Gastroesophageal sphincter (tissue), 3 donors: ENCODE data around the gene SURF2.

ENCODE experiments used
- EP300 ChIP-seq: sonication (generic); formaldehyde crosslinking; IDR thresholded peaks from one replicate; pipeline ENCODE4 v1.6.1; 2017; ENCODE audit warnings: antibody characterized with exemption, mild to moderate bottlenecking
- POLR2A ChIP-seq, 2 donors: fragments of 450-650 bp; IDR thresholded peaks; one replicate each; pipeline ENCODE4 v1.6.1; 2017; ENCODE audit warnings: antibody characterized with exemption in 2 of 2, mild to moderate bottlenecking in 2 of 2, moderate library complexity in 1 of 2
- POLR2AphosphoS5 ChIP-seq: sonication (generic); formaldehyde crosslinking; IDR thresholded peaks from one replicate; pipeline ENCODE4 v1.6.1; 2017; ENCODE audit warnings: antibody characterized with exemption
- TF ChIP-seq, protein P1 (sequence below), 4 experiments: fragments of 200-600 bp in 2 of 4; fragments of 450-650 bp in 2 of 4; sonication (generic) in 1 of 4; IDR thresholded peaks; one replicate each; pipeline ENCODE4 v1.5.1; 2017 to 2019; ENCODE audit warnings: antibody characterized with exemption in 4 of 4, mild to moderate bottlenecking in 2 of 4, moderate library complexity in 2 of 4

GRCh38 chr9:133367221-133367620 lies 10.9 kb downstream of the SURF2 start:
- TF ChIP-seq, protein P1, sequence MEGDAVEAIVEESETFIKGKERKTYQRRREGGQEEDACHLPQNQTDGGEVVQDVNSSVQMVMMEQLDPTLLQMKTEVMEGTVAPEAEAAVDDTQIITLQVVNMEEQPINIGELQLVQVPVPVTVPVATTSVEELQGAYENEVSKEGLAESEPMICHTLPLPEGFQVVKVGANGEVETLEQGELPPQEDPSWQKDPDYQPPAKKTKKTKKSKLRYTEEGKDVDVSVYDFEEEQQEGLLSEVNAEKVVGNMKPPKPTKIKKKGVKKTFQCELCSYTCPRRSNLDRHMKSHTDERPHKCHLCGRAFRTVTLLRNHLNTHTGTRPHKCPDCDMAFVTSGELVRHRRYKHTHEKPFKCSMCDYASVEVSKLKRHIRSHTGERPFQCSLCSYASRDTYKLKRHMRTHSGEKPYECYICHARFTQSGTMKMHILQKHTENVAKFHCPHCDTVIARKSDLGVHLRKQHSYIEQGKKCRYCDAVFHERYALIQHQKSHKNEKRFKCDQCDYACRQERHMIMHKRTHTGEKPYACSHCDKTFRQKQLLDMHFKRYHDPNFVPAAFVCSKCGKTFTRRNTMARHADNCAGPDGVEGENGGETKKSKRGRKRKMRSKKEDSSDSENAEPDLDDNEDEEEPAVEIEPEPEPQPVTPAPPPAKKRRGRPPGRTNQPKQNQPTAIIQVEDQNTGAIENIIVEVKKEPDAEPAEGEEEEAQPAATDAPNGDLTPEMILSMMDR (IDR thresholded peaks at IDR 0.05): no peak
- TF ChIP-seq EP300 (no peak), POLR2A (IDR thresholded peaks at IDR 0.05) (no peak), POLR2AphosphoS5 (no peak)
